Lower leg skin (tissue), 4 donors: ENCODE measurements around the gene CCNK. TPM values are rescaled to one million over a fixed set of nuclear protein-coding genes. Genes with fewer than 3 reads are reported as not detected.

Source experiments
- DNase-seq, 2 donors: peaks; one replicate each; pipeline ENCODE4 v3.0.0-alpha.2; 2019; ENCODE audit warnings: low spot score in 2 of 2
- H3K4me3 ChIP-seq: fragments of 200-600 bp; sonication (generic); 2 replicates; pipeline ENCODE4 v1.5.1; 2017; ENCODE audit warnings: mild to moderate bottlenecking, low read depth; ENCODE audit not compliant: poor library complexity, severe bottlenecking
- CTCF ChIP-seq, 3 donors: fragments of 450-650 bp; IDR thresholded peaks; one replicate each; pipeline ENCODE4 v1.5.1; 2016; ENCODE audit warnings: antibody characterized with exemption in 3 of 3, mild to moderate bottlenecking in 3 of 3, moderate library complexity in 2 of 3
- POLR2A ChIP-seq, 2 donors: fragments of 450-650 bp; IDR thresholded peaks; one replicate each; pipeline ENCODE4 v1.6.1; 2016 to 2017; ENCODE audit warnings: antibody characterized with exemption in 2 of 2, mild to moderate bottlenecking in 1 of 2, moderate library complexity in 1 of 2
- WGBS, 2 donors: methylation state at CpG; one replicate each; pipeline ENCODE4 v1.1.5; 2018; 5-methylcytosine and 5-hydroxymethylcytosine counted together
- intact Hi-C: fragments of 100-400 bp; cut with DNase I; formaldehyde crosslinking; loops from one replicate; pipeline ENCODE4 v1.15.0; 2023; ENCODE audit warnings: low total_unique reads
- total RNA-seq, 4 donors: library from RNA; depleted of rRNA; stranded (reverse); fragments of >200 nt; gene quantifications; one replicate each; pipeline ENCODE4 v1.1.0, GENCODE V29; 2016

CCNK gene
- total RNA-seq, 4 donors from 2014 or later: 15.0 to 29.4 (median 25.3) TPM

DNA sequence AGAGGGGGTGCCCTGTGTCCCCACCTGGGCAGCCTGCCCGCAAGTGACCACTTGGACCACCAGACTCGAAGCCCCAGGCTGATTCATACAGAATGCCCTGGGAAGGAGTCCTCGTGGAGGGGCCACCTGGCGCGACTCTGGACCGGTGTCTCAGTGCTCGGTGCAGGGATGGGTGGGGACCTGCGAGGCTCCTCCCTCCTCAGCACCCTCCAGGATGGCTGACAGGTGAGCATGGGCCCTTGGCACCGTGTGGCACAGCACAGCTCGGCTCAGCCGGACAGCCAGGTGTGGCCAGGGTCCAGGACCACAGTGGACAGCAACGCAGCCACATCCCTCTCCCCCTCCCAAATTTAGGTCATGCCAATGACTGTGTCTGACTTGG, 44.5 kb downstream of the CCNK start:
- intact Hi-C loops: no loop called here
- WGBS, 2 donors: 85 to 86% methylated on average over 8 to 10 of the region's 12 CpGs
- no peak overlapping the region for H3K4me3 ChIP-seq
- TF ChIP-seq CTCF (IDR thresholded peaks at IDR 0.05) (no peak), POLR2A (IDR thresholded peaks at IDR 0.05) (no peak)
- no peak for DNase-seq

DNA sequence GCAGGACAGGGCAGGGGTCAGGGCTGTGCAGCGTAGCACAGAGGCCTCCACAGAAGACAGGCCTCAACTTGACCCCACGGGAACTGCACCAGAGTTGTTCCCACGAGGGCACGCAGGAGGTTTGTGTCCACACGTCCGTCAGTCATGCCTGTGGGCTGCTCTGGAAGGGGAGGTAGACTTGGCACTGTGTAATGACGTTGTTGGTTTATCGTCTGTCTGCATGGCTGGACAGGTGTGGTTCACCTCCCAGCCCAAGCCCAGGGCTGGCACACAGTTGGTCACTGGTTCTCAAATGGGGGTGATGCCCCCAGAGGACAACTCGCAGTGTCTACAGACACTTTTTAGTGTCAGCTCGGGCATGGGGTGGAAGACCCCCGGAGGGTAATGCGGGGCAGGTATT, 45.8 kb downstream of the CCNK start:
- 78 to 81% methylated on average over 12 of the region's 12 CpGs for WGBS, 2 donors
- TF ChIP-seq POLR2A (IDR thresholded peaks at IDR 0.05) (no peak), CTCF (IDR thresholded peaks at IDR 0.05) (no peak)
- intact Hi-C loops: no loop called here
- no peak overlapping the region for H3K4me3 ChIP-seq
- DNase-seq: no peak

DNA sequence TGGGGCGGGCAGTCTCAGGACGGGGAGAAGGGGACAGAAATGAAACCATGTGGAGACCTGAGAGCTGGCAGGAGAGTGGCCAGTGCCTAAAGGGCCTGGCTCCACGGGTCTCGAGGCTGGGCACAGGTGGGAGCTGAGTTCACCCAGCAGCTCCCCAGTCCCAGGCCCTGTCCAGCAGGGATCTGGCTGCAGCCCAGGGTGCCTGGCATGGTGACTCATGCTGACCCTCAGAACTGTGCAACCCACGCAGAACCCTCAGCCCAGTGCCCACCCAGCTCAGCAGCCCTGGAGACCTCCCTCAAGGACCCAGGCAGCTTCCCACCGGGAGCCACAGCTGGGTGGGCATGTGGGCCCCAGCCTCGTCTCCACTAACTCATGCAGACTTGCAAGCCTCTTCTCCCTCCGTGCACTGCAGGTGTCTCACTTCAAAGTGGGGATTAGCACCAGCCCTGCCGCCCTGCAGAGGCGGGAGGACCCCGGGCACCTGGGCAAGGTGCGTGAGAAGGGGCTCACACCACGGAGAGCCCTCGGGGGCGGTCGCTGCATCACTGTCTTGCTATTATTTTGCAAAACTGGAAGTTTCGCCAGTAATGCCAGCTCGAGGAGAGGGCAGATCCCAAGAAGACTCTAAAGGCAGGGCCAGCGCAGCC, 46.3 kb downstream of the CCNK start:
- H3K4me3 ChIP-seq: no peak overlapping the region
- TF ChIP-seq POLR2A (IDR thresholded peaks at IDR 0.05): no peak
- TF ChIP-seq CTCF (IDR thresholded peaks at IDR 0.05): no peak
- WGBS, 2 donors: 81% methylated on average over 13 to 16 of the region's 19 CpGs
- no peak for DNase-seq
- intact Hi-C loops: no loop called here

- 79 to 100% methylated on average over 2 to 4 of the region's 4 CpGs for WGBS, 2 donors
- DNase-seq: no peak
- TF ChIP-seq CTCF (IDR thresholded peaks at IDR 0.05) (no peak), POLR2A (IDR thresholded peaks at IDR 0.05) (no peak)
- intact Hi-C loops: no loop called here
- no peak overlapping the region for H3K4me3 ChIP-seq
These were observed 48.7 kb downstream of the CCNK start for GRCh38 chr14:99529899-99530298.

GRCh38 chr14:99530407-99531155, 49.4 kb downstream of the CCNK start:
- H3K4me3 ChIP-seq: no peak overlapping the region
- intact Hi-C loops: no loop called here
- no peak for DNase-seq
- TF ChIP-seq CTCF (IDR thresholded peaks at IDR 0.05) (no peak), POLR2A (IDR thresholded peaks at IDR 0.05) (no peak)
- 82 to 90% methylated on average over 18 to 19 of the region's 19 CpGs for WGBS, 2 donors
